GM19463 (cell line): ENCODE measurements around the gene PEX10.

Experiments used
- ATAC-seq: cut with Tn5 transposase; IDR thresholded peaks from one replicate; pipeline ENCODE4 v1.9.1; 2021; ENCODE audit warnings: mild to moderate bottlenecking, moderate library complexity; ENCODE audit not compliant: unreplicated experiment

PEX10 gene

GRCh38 chr1:2376261-2376741 lies 36.1 kb downstream of the PEX10 start:
- no peak for ATAC-seq

- no peak for ATAC-seq
Measured at GRCh38 chr1:2375923-2376260, 36.5 kb downstream of the PEX10 start.

- ATAC-seq: no peak
Measured at GRCh38 chr1:2375246-2375922, 37.0 kb downstream of the PEX10 start.

- no peak for ATAC-seq
Measured at GRCh38 chr1:2374252-2375155, 37.9 kb downstream of the PEX10 start.

GRCh38 chr1:2373551-2374251 lies 38.7 kb downstream of the PEX10 start:
- ATAC-seq: no peak

- ATAC-seq: no peak
Measured at GRCh38 chr1:2372551-2373490, 39.5 kb downstream of the PEX10 start.

- ATAC-seq: no peak
Measured at GRCh38 chr1:2368053-2368744, 44.2 kb downstream of the PEX10 start.

GRCh38 chr1:2363847-2364513 lies 48.4 kb downstream of the PEX10 start:
- ATAC-seq: no peak

- ATAC-seq: no peak
Measured at GRCh38 chr1:2360588-2361364, 51.6 kb downstream of the PEX10 start.

GRCh38 chr1:2358651-2359640 lies 53.4 kb downstream of the PEX10 start:
- no peak for ATAC-seq

- ATAC-seq: no peak
Measured at GRCh38 chr1:2358072-2358471, 54.3 kb downstream of the PEX10 start.

GRCh38 chr1:2356911-2357845 lies 55.2 kb downstream of the PEX10 start:
- no peak for ATAC-seq

GRCh38 chr1:2356401-2356800 lies 56.0 kb downstream of the PEX10 start:
- ATAC-seq: no peak

GRCh38 chr1:2355373-2356261 lies 56.7 kb downstream of the PEX10 start:
- no peak for ATAC-seq
